HepG2 (cell line): ENCODE results near the gene YIF1A. TPM values are rescaled to one million over a fixed set of nuclear protein-coding genes. Genes with fewer than 3 reads are reported as not detected.

Experiments
- ATAC-seq: fragments of 200-7000 bp; cut with Tn5 transposase; 3 replicates; pipeline ENCODE4 v1.9.1; 2020; ENCODE audit warnings: mild to moderate bottlenecking, moderate library complexity
- BruUV-seq: library from RNA; stranded (reverse); fragments of 400-500 nt; replicated peaks from 2 replicates; lab custom pipeline; 2021; lab: Mats Ljungman, UMichigan
- CTCF ChIA-PET: fragments of 300-600 bp; formaldehyde crosslinking; extraction: SDS; loops from one replicate; lab custom pipeline; 2021; ENCODE audit warnings: low total read pairs, inconsistent platforms, low intra/inter-chr PET ratio; lab: Yijun Ruan, JAX
- POLR2A ChIA-PET: fragments of 350-600 bp; sonication (Branson Sonifier 250); formaldehyde crosslinking; loops from one replicate; lab custom pipeline; 2020; ENCODE audit warnings: antibody characterized with exemption, inconsistent platforms; lab: Yijun Ruan, JAX
- DNase-seq: peaks from one replicate; pipeline ENCODE4 v3.0.0-alpha.2; 2015; ENCODE audit warnings: low spot score
- FAIRE-seq: peaks from 3 replicates; lab custom pipeline; 2011; peaks lifted over from hg19 to GRCh38; lab: Jason Lieb, UNC
- H2AFZ ChIP-seq: one replicate; pipeline ENCODE4 v1.6.1; 2011; ENCODE audit warnings: low read length, inconsistent platforms
- H3K27ac ChIP-seq: fragments of 300-600 bp; 3 replicates; pipeline ENCODE4 v1.8.0; 2011; ENCODE audit warnings: mixed run types, mild to moderate bottlenecking, mixed read lengths, low read length, inconsistent platforms; ENCODE audit not compliant: insufficient read depth; ENCODE audit errors: extremely low read length
- H3K27me3 ChIP-seq, 2 experiments: fragments of 200-600 bp in 1 of 2; 2 replicates in 1 of 2; 3 replicates in 1 of 2; pipeline versions ENCODE4 v1.6.0 to v1.8.0; 2011; ENCODE audit warnings: low read length in 2 of 2, mild to moderate bottlenecking in 2 of 2, moderate library complexity in 2 of 2, inconsistent platforms in 1 of 2; ENCODE audit not compliant: insufficient read depth in 2 of 2, control insufficient read depth in 1 of 2
- H3K36me3 ChIP-seq, 2 experiments: fragments of 200-600 bp in 1 of 2; replicated peaks in 1 of 2; 2 replicates in 1 of 2; 3 replicates in 1 of 2; pipeline versions ENCODE4 v1.5.1 to v1.8.0; 2011; ENCODE audit warnings: low read length in 2 of 2, inconsistent platforms in 1 of 2; ENCODE audit not compliant: insufficient read depth in 2 of 2, control insufficient read depth in 1 of 2
- H3K4me1 ChIP-seq: 2 replicates; pipeline ENCODE4 v1.5.1; 2012; ENCODE audit warnings: low read length, inconsistent platforms; ENCODE audit not compliant: insufficient read depth
- H3K4me2 ChIP-seq: 2 replicates; pipeline ENCODE4 v1.6.0; 2011; ENCODE audit warnings: low read depth, low read length, inconsistent platforms
- H3K4me3 ChIP-seq, 3 experiments: fragments of 200-600 bp in 1 of 3; sonication (generic), shearing (Covaris generic) in 1 of 3; replicated peaks in 1 of 3; 2 replicates each; pipeline ENCODE4 v1.5.1; 2011 to 2016; ENCODE audit warnings: low read length in 3 of 3, inconsistent platforms in 2 of 3, low read depth in 2 of 3, mild to moderate bottlenecking in 2 of 3, control low read depth in 1 of 3, mixed read lengths in 1 of 3; ENCODE audit not compliant: insufficient read depth in 1 of 3
- H3K79me2 ChIP-seq: one replicate; pipeline ENCODE4 v1.6.1; 2011; ENCODE audit warnings: low read length, inconsistent platforms; ENCODE audit not compliant: insufficient read depth
- H3K9ac ChIP-seq: 2 replicates; pipeline ENCODE4 v1.6.0; 2011; ENCODE audit warnings: mild to moderate bottlenecking, low read depth, low read length, inconsistent platforms; ENCODE audit not compliant: insufficient read depth
- H3K9me3 ChIP-seq: 2 replicates; pipeline ENCODE4 v1.5.1; 2012; ENCODE audit warnings: mild to moderate bottlenecking, low read length
- H4K20me1 ChIP-seq: 2 replicates; pipeline ENCODE4 v1.6.0; 2011; ENCODE audit warnings: inconsistent platforms, mild to moderate bottlenecking, low read length, moderate library complexity; ENCODE audit not compliant: insufficient read depth
- AKAP8 ChIP-seq: sonication (generic); formaldehyde crosslinking; IDR thresholded peaks from 2 replicates; pipeline ENCODE4 v1.5.1; 2020; ENCODE audit warnings: mild to moderate bottlenecking, missing genetic modification reagents
- CAMTA2 ChIP-seq: sonication (generic); formaldehyde crosslinking; IDR thresholded peaks from 2 replicates; pipeline ENCODE4 v1.4.0; 2020; ENCODE audit warnings: mild to moderate bottlenecking, missing genetic modification reagents, borderline replicate concordance
- HNRNPK ChIP-seq: fragments of 200-400 bp; formaldehyde crosslinking; IDR thresholded peaks from 2 replicates; pipeline ENCODE4 v1.6.1; 2018; ENCODE audit warnings: low read length, low read depth, moderate library complexity, mild to moderate bottlenecking; ENCODE audit not compliant: poor library complexity, severe bottlenecking
- IRF1 ChIP-seq: sonication (generic); formaldehyde crosslinking; IDR thresholded peaks from 2 replicates; pipeline ENCODE4 v1.4.0; 2020; ENCODE audit warnings: low read depth, mild to moderate bottlenecking, missing genetic modification reagents
- MAFF ChIP-seq: IDR thresholded peaks from 2 replicates; pipeline ENCODE4 v1.6.1; 2011; ENCODE audit warnings: low read depth, low read length, improper control_type of control experiment
- RFX1 ChIP-seq: fragments of 450-650 bp; IDR thresholded peaks from 2 replicates; pipeline ENCODE4 v1.6.1; 2017
- SNAI1 ChIP-seq: sonication (generic); formaldehyde crosslinking; IDR thresholded peaks from 2 replicates; pipeline ENCODE4 v1.5.0; 2020; ENCODE audit warnings: mild to moderate bottlenecking, missing genetic modification reagents, borderline replicate concordance
- SPEN ChIP-seq: sonication (generic); formaldehyde crosslinking; IDR thresholded peaks from 2 replicates; pipeline ENCODE4 v1.5.1; 2020; ENCODE audit warnings: low read depth, mild to moderate bottlenecking, missing genetic modification reagents
- ZKSCAN5 ChIP-seq: sonication (generic); formaldehyde crosslinking; IDR thresholded peaks from 2 replicates; pipeline ENCODE4 v1.5.1; 2020; ENCODE audit warnings: mild to moderate bottlenecking, missing genetic modification reagents
- ZNF207 ChIP-seq: fragments of 450-650 bp; IDR thresholded peaks from 2 replicates; pipeline ENCODE4 v1.6.1; 2016; ENCODE audit warnings: antibody characterized with exemption, borderline replicate concordance
- ZNF547 ChIP-seq: sonication (generic); formaldehyde crosslinking; IDR thresholded peaks from 2 replicates; pipeline ENCODE4 v1.5.1; 2020; ENCODE audit warnings: mild to moderate bottlenecking, missing genetic modification reagents
- WGBS: methylation state at CpG from one replicate; pipeline ENCODE4 v1.1.6; 2017; ENCODE audit warnings: low lambda C conversion rate; 5-methylcytosine and 5-hydroxymethylcytosine counted together
- in situ Hi-C: cut with HindIII; loops from 2 replicates; pipeline ENCODE4 v1.10.0; 2017; ENCODE audit warnings: low pct_unique_long_range_greater_than_20kb; ENCODE audit not compliant: extremely low pct_ligation_motif_present
- intact Hi-C: fragments of 100-400 bp; cut with micrococcal nuclease; formaldehyde crosslinking; loops from one replicate; pipeline ENCODE4 v1.10.0; 2022; ENCODE audit not compliant: unreplicated experiment
- polyA plus RNA-seq, 8 experiments: library from polyadenylated mRNA; depleted of rRNA in 3 of 8; stranded (reverse) in 7 of 8; unstranded in 1 of 8; fragments of >200 nt; fragmentation: Illumina TruSeq in 4 of 8; extraction: Trizol in 4 of 8; gene quantifications; 2 replicates each; pipeline versions ENCODE4 v1.2.1 to v1.2.3, GENCODE V29; 2011 to 2016; ENCODE audit warnings: low read depth in 4 of 8, missing spikeins in 1 of 8, mixed read lengths in 1 of 8; ENCODE audit not compliant: insufficient read depth in 1 of 8
- total RNA-seq, 5 experiments: library from RNA; depleted of rRNA; stranded (reverse); fragments of >200 nt; fragmentation: Illumina TruSeq; extraction: Trizol; gene quantifications; 2 replicates each; pipeline ENCODE4 v1.2.3, GENCODE V29; 2016; ENCODE audit warnings: low read depth in 1 of 5
- TF ChIP-seq, protein P1 (sequence below), 2 experiments: sonication (generic) in 1 of 2; formaldehyde crosslinking in 1 of 2; IDR thresholded peaks; 2 replicates each; pipeline versions ENCODE4 v1.6.1 to v1.9.0; 2014 to 2022; ENCODE audit warnings: antibody characterized with exemption in 1 of 2, borderline replicate concordance in 1 of 2, inconsistent platforms in 1 of 2, low read depth in 1 of 2, missing genetic modification reagents in 1 of 2

YIF1A gene
- total and polyA plus RNA-seq, 2 of the 13 experiments (the other 11 are each of a cell fraction or from before 2014, with no cell fraction given), result 133 to 145 TPM

- Histone ChIP-seq H3K9me3 (no peaks in the 10 kb centered on the region), H3K36me3 (peaks cover 12 to 21% of the 10 kb centered on the region in 2 experiments; a peak in 4 of 5 replicates), H3K9ac (peak within 1 kb of the TSS; percentile 67), H3K4me1 (peaks cover 19% of the 10 kb centered on the region), H4K20me1 (no peaks in the 10 kb centered on the region), H3K27ac (peak within 1 kb of the TSS; percentile 63), H2AFZ (no peak within 1 kb of the TSS), H3K27me3 (no peaks in the 10 kb centered on the region), H3K4me3 (peak within 1 kb of the TSS; percentile 64 to 79 (median 70)), H3K79me2 (no peaks in the 10 kb centered on the region), H3K4me2 (peak within 1 kb of the TSS; percentile 87)
- FAIRE-seq (peak; percentile 96), DNase-seq (peak; percentile 89), ATAC-seq (peak; percentile 91)
- WGBS, result 25% methylated on average over 11 of the region's 22 CpGs
- CTCF ChIA-PET, result interaction anchor here (0.6 to 2.1 kb wide), 5 partner anchors 8 to 114 kb away, joined by 3 to 32 read pairs (median 4); no protein-coding TSS in a partner anchor
- in situ Hi-C loops (no loop called here), intact Hi-C loops (loop anchor here (1.0 kb wide), 1 partner anchor 24 kb away; no protein-coding TSS in a partner anchor)
- no TSS peak for BruUV-seq
- POLR2A ChIA-PET, result interaction anchor here (0.7 to 3.6 kb wide), 12 partner anchors 8 to 103 kb away, joined by 4 to 59 read pairs (median 5); partner anchors contain the start of genes B4GAT1, BRMS1, CD248 and SLC29A2
- TF ChIP-seq SNAI1 (CRISPR knock-in tag) (no peak), CAMTA2 (no peak), ZKSCAN5 (CRISPR knock-in tag) (no peak), RFX1 (peak; percentile 90), AKAP8 (CRISPR knock-in tag) (peak; percentile 86), ZNF207 (no peak), MAFF (no peak), IRF1 (CRISPR knock-in tag) (0 out of 2 replicates have a peak, but pooled peaks have one; percentile 31), ZNF547 (0 out of 2 replicates have a peak, but pooled peaks have one; percentile 34), HNRNPK (no peak), SPEN (CRISPR knock-in tag) (peak; percentile 48; the same call in 1 of the 2 replicates)
- TF ChIP-seq, protein P1, sequence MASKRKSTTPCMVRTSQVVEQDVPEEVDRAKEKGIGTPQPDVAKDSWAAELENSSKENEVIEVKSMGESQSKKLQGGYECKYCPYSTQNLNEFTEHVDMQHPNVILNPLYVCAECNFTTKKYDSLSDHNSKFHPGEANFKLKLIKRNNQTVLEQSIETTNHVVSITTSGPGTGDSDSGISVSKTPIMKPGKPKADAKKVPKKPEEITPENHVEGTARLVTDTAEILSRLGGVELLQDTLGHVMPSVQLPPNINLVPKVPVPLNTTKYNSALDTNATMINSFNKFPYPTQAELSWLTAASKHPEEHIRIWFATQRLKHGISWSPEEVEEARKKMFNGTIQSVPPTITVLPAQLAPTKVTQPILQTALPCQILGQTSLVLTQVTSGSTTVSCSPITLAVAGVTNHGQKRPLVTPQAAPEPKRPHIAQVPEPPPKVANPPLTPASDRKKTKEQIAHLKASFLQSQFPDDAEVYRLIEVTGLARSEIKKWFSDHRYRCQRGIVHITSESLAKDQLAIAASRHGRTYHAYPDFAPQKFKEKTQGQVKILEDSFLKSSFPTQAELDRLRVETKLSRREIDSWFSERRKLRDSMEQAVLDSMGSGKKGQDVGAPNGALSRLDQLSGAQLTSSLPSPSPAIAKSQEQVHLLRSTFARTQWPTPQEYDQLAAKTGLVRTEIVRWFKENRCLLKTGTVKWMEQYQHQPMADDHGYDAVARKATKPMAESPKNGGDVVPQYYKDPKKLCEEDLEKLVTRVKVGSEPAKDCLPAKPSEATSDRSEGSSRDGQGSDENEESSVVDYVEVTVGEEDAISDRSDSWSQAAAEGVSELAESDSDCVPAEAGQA (IDR thresholded peaks at IDR 0.05; ENCODE audit: low read depth), result peak; percentile 55; the same call in 1 of the 2 replicates
- TF ChIP-seq, protein P1 (CRISPR knock-in tag; IDR thresholded peaks at IDR 0.05; ENCODE audit: borderline replicate concordance), result no peak
Measured at GRCh38 chr11:66336234-66337102, 47.5 kb upstream of the YIF1A start, which contains the start of gene RIN1. RIN1 (minus strand) TSS chr11:66336434; CDS start chr11:66336402, 32 bp downstream.
